Sigmoid colon (tissue), 7 donors: ENCODE measurements around the gene CPS1. TPM values are rescaled to one million over a fixed set of nuclear protein-coding genes. Genes with fewer than 3 reads are reported as not detected.

Experiments used
- DNase-seq: peaks from one replicate; pipeline ENCODE4 v3.0.0-alpha.2; 2019
- H3K27ac ChIP-seq, 4 donors: fragments of 200-600 bp; sonication (generic); one replicate each; pipeline ENCODE4 v1.5.1; 2016 to 2019; ENCODE audit warnings: mild to moderate bottlenecking in 1 of 4
- H3K27me3 ChIP-seq, 3 donors: fragments of 200-600 bp; sonication (generic); one replicate each; pipeline ENCODE4 v1.5.1; 2019; ENCODE audit warnings: mild to moderate bottlenecking in 1 of 3
- H3K36me3 ChIP-seq, 4 donors: fragments of 200-600 bp; sonication (generic); one replicate each; pipeline ENCODE4 v1.5.1; 2016 to 2019
- H3K4me1 ChIP-seq, 4 donors: fragments of 200-600 bp; sonication (generic); one replicate each; pipeline ENCODE4 v1.5.1; 2017 to 2019
- H3K4me3 ChIP-seq, 4 donors: fragments of 200-600 bp; sonication (generic); one replicate each; pipeline ENCODE4 v1.5.1; 2017 to 2019; ENCODE audit warnings: mild to moderate bottlenecking in 2 of 4, moderate library complexity in 1 of 4
- H3K9me3 ChIP-seq, 4 donors: fragments of 200-600 bp in 3 of 4; sonication (generic) in 3 of 4; one replicate each; pipeline versions ENCODE4 v1.5.1 to v1.6.1; 2013 to 2019
- CTCF ChIP-seq, 4 experiments: fragments of 450-650 bp in 3 of 4; fragments of 200-600 bp in 1 of 4; IDR thresholded peaks; one replicate each; pipeline ENCODE4 v1.5.1; 2016 to 2019; ENCODE audit warnings: antibody characterized with exemption in 4 of 4, mild to moderate bottlenecking in 3 of 4, moderate library complexity in 2 of 4
- EP300 ChIP-seq, 4 donors: sonication (generic); formaldehyde crosslinking; IDR thresholded peaks; one replicate each; pipeline ENCODE4 v1.6.1; 2017; ENCODE audit warnings: antibody characterized with exemption in 4 of 4
- POLR2A ChIP-seq, 2 donors: fragments of 450-650 bp; IDR thresholded peaks; one replicate each; pipeline ENCODE4 v1.6.1; 2016; ENCODE audit warnings: antibody characterized with exemption in 2 of 2, mild to moderate bottlenecking in 2 of 2, moderate library complexity in 2 of 2
- POLR2AphosphoS5 ChIP-seq, 4 donors: sonication (generic); formaldehyde crosslinking; IDR thresholded peaks; one replicate each; pipeline ENCODE4 v1.6.1; 2017; ENCODE audit warnings: antibody characterized with exemption in 4 of 4
- WGBS, 2 donors: extraction: QIAGEN DNeasy Blood & Tissue Kit; methylation state at CpG; one replicate each; pipeline ENCODE4 v1.1.7; 2013; 5-methylcytosine and 5-hydroxymethylcytosine counted together
- intact Hi-C: fragments of 100-400 bp; cut with DNase I; formaldehyde crosslinking; loops from one replicate; pipeline ENCODE4 v1.15.1; 2023
- polyA plus RNA-seq, 3 donors: library from polyadenylated mRNA; stranded (reverse); fragments of 200-250 nt; gene quantifications; one replicate each; pipeline ENCODE4 v1.2.3, GENCODE V29; 2013
- total RNA-seq, 4 donors: library from RNA; depleted of rRNA; stranded (reverse); fragments of >200 nt; gene quantifications; one replicate each; pipeline ENCODE4 v1.1.0, GENCODE V29; 2016
- donor health status: healthy with polysubstance abuse.
- donor health status: Bipolar disorder and iron deficiency.
- donor health status: healthy.

CPS1 gene
- total and polyA plus RNA-seq, 7 donors, result 0.29 to 2.9 (median 2.2) TPM; not detected in 2

GRCh38 chr2:210562502-210563080 lies 6.2 kb downstream of the CPS1 start:
- Histone ChIP-seq H3K4me3 (no peak overlapping the region), H3K36me3 (no peaks in the 10 kb centered on the region), H3K27ac (no peak overlapping the region), H3K4me1 (no peaks in the 10 kb centered on the region), H3K9me3 (no peaks in the 10 kb centered on the region), H3K27me3 (no peaks in the 10 kb centered on the region)
- DNase-seq, result no peak
- WGBS, 2 donors, result 80 to 84% methylated on average over 4 of the region's 4 CpGs
- intact Hi-C loops, result no loop called here
- TF ChIP-seq CTCF (IDR thresholded peaks at IDR 0.05), result no peak
- TF ChIP-seq POLR2A (IDR thresholded peaks at IDR 0.05), result no peak
- no peak for TF ChIP-seq POLR2AphosphoS5 (IDR thresholded peaks at IDR 0.05)
- no peak for TF ChIP-seq EP300 (IDR thresholded peaks at IDR 0.05)

GRCh38 chr2:210567279-210567678 lies 10.9 kb downstream of the CPS1 start:
- Histone ChIP-seq H3K27me3 (no peaks in the 10 kb centered on the region), H3K27ac (no peak overlapping the region), H3K4me1 (no peaks in the 10 kb centered on the region), H3K4me3 (no peak overlapping the region), H3K9me3 (no peaks in the 10 kb centered on the region), H3K36me3 (no peaks in the 10 kb centered on the region)
- TF ChIP-seq POLR2A (IDR thresholded peaks at IDR 0.05), result no peak
- TF ChIP-seq POLR2AphosphoS5 (IDR thresholded peaks at IDR 0.05), result no peak
- TF ChIP-seq EP300 (IDR thresholded peaks at IDR 0.05), result no peak
- no peak for TF ChIP-seq CTCF (IDR thresholded peaks at IDR 0.05)
- DNase-seq, result no peak
- intact Hi-C loops, result no loop called here

DNA sequence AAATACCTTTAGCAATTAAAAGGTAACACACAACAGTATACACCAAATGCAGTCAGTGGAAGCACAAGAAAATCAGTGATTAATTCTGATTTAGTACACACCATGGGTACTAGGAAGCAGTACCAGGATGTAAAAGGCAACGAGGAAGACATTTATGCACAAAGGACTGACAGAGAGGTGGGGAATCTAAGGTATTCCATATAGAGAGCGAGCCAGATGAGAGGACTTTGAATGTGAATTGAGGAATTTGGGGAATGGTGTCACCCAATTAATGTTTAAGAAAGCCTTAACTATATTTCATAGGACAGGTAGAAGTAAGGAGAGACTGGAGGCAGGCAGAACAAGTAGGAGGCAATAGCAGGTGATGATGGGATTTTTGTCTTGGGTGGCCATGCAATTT lies 11.7 kb downstream of the CPS1 start:
- no peaks in the 10 kb centered on the region for H3K27me3 ChIP-seq
- WGBS, 2 donors, result 70 to 72% methylated on average over 2 of the region's 2 CpGs
- no peak overlapping the region for H3K4me3 ChIP-seq
- no peaks in the 10 kb centered on the region for H3K36me3 ChIP-seq
- TF ChIP-seq CTCF (IDR thresholded peaks at IDR 0.05) (no peak), POLR2A (IDR thresholded peaks at IDR 0.05) (no peak), POLR2AphosphoS5 (IDR thresholded peaks at IDR 0.05) (no peak), EP300 (IDR thresholded peaks at IDR 0.05) (no peak)
- intact Hi-C loops, result no loop called here
- H3K9me3 ChIP-seq, result no peaks in the 10 kb centered on the region
- no peak overlapping the region for H3K27ac ChIP-seq
- no peaks in the 10 kb centered on the region for H3K4me1 ChIP-seq
- no peak for DNase-seq

- Histone ChIP-seq H3K9me3 (no peaks in the 10 kb centered on the region), H3K4me1 (no peaks in the 10 kb centered on the region), H3K27me3 (no peaks in the 10 kb centered on the region), H3K36me3 (no peaks in the 10 kb centered on the region), H3K4me3 (no peak overlapping the region), H3K27ac (no peak overlapping the region)
- 7 to 36% methylated on average over 2 of the region's 2 CpGs for WGBS, 2 donors
- DNase-seq, result no peak
- TF ChIP-seq POLR2AphosphoS5 (IDR thresholded peaks at IDR 0.05) (no peak), CTCF (IDR thresholded peaks at IDR 0.05) (peak in 3 of 4 experiments; percentile 17 to 62 (median 25)), POLR2A (IDR thresholded peaks at IDR 0.05) (no peak), EP300 (IDR thresholded peaks at IDR 0.05) (no peak)
- intact Hi-C loops, result no loop called here
These were observed 21.1 kb downstream of the CPS1 start for GRCh38 chr2:210577263-210578071.
